MV-4-11 (cell line): ENCODE results near the gene SNAPC1.
"Not testable (repeated sequence)": the region's sequence is repeated elsewhere in the genome, so short reads cannot be mapped to it uniquely, and the experiment has no call there.

Experiments
- DNase-seq: peaks from one replicate; lab custom pipeline; 2025; lab: John Stamatoyannopoulos, UW

The SNAPC1 gene

GRCh38 chr14:61761959-61762786 lies at the start of gene SNAPC1:
TSS of gene SNAPC1 (plus strand) at chr14:61762420. CDS start at chr14:61762461, 41 bp downstream.
- DNase-seq: peak; percentile 98

- no peak for DNase-seq
Measured at GRCh38 chr14:61713724-61714437, 48.3 kb upstream of the SNAPC1 start.

- DNase-seq: no peak
Measured at GRCh38 chr14:61716956-61717355, 45.3 kb upstream of the SNAPC1 start.

- DNase-seq: no peak
Measured at GRCh38 chr14:61718039-61718438, 44.2 kb upstream of the SNAPC1 start.

GRCh38 chr14:61719344-61720293 lies 42.6 kb upstream of the SNAPC1 start:
- no peak for DNase-seq

- DNase-seq: no peak
Measured at GRCh38 chr14:61720294-61720661, 41.9 kb upstream of the SNAPC1 start.

- DNase-seq: no peak
Measured at GRCh38 chr14:61720741-61721140, 41.5 kb upstream of the SNAPC1 start.

- DNase-seq: no peak
Measured at GRCh38 chr14:61724133-61724532, 38.1 kb upstream of the SNAPC1 start.

- no peak for DNase-seq
Measured at GRCh38 chr14:61726778-61727658, 35.2 kb upstream of the SNAPC1 start.

GRCh38 chr14:61730756-61731373 lies 31.4 kb upstream of the SNAPC1 start:
- no peak for DNase-seq

GRCh38 chr14:61733972-61734371 lies 28.2 kb upstream of the SNAPC1 start:
- no peak for DNase-seq

GRCh38 chr14:61736751-61737150 lies 25.5 kb upstream of the SNAPC1 start:
- DNase-seq: no peak

- DNase-seq: peak; percentile 79
Measured at GRCh38 chr14:61737915-61738314, 24.3 kb upstream of the SNAPC1 start.

GRCh38 chr14:61739133-61739532 lies 23.1 kb upstream of the SNAPC1 start:
- no peak for DNase-seq

GRCh38 chr14:61742371-61742770 lies 19.8 kb upstream of the SNAPC1 start:
- no peak for DNase-seq

- no peak for DNase-seq
Measured at GRCh38 chr14:61744238-61744637, 18.0 kb upstream of the SNAPC1 start.

- not testable (repeated sequence) for DNase-seq
Measured at GRCh38 chr14:61746346-61746745, 15.9 kb upstream of the SNAPC1 start.

GRCh38 chr14:61746881-61747280 lies 15.3 kb upstream of the SNAPC1 start:
- no peak for DNase-seq

GRCh38 chr14:61747342-61747741 lies 14.9 kb upstream of the SNAPC1 start:
- DNase-seq: no peak

GRCh38 chr14:61749264-61749663 lies 13.0 kb upstream of the SNAPC1 start:
- peak; percentile 72 for DNase-seq

GRCh38 chr14:61749867-61750266 lies 12.4 kb upstream of the SNAPC1 start:
- no peak for DNase-seq
